GM04504 (cell line): ENCODE data around the gene LMX1B.

Source experiments
- DNase-seq: peaks from one replicate; pipeline ENCODE4 v3.0.0-alpha.2; 2012; ENCODE audit warnings: low read depth

LMX1B gene

GRCh38 chr9:126618190-126618584, 4.5 kb downstream of the LMX1B start:
- DNase-seq = no peak

- DNase-seq = no peak
Observed at GRCh38 chr9:126618585-126619360, 5.0 kb downstream of the LMX1B start.

- DNase-seq = no peak
Observed at GRCh38 chr9:126619361-126620135, 5.8 kb downstream of the LMX1B start.

- no peak for DNase-seq
Observed at GRCh38 chr9:126620478-126620877, 6.8 kb downstream of the LMX1B start.

- DNase-seq = no peak
Observed at GRCh38 chr9:126621061-126621918, 7.6 kb downstream of the LMX1B start.

GRCh38 chr9:126621919-126622735, 8.4 kb downstream of the LMX1B start:
- no peak for DNase-seq

GRCh38 chr9:126623314-126623666, 9.6 kb downstream of the LMX1B start:
- DNase-seq = no peak

GRCh38 chr9:126623667-126624478, 10.1 kb downstream of the LMX1B start:
- DNase-seq = no peak

- no peak for DNase-seq
Observed at GRCh38 chr9:126624479-126624826, 10.7 kb downstream of the LMX1B start.

GRCh38 chr9:126624912-126625311, 11.2 kb downstream of the LMX1B start:
- DNase-seq = no peak

- DNase-seq = no peak
Observed at GRCh38 chr9:126625329-126626126, 11.8 kb downstream of the LMX1B start.

GRCh38 chr9:126626127-126626925, 12.6 kb downstream of the LMX1B start:
- no peak for DNase-seq

- DNase-seq = no peak
Observed at GRCh38 chr9:126626926-126627233, 13.2 kb downstream of the LMX1B start.

- DNase-seq = no peak
Observed at GRCh38 chr9:126628146-126628545, 14.4 kb downstream of the LMX1B start.

GRCh38 chr9:126628969-126629674, 15.4 kb downstream of the LMX1B start:
- no peak for DNase-seq

- DNase-seq = no peak
Observed at GRCh38 chr9:126630458-126631237, 16.9 kb downstream of the LMX1B start.

- DNase-seq = no peak
Observed at GRCh38 chr9:126631254-126631653, 17.5 kb downstream of the LMX1B start.
